Fibroblast of mammary gland (primary cell): ENCODE data around the gene FLCN.

Source experiments
- DNase-seq: peaks from one replicate; pipeline ENCODE4 v3.0.0-alpha.2; 2010; ENCODE audit warnings: low read depth
- H3K4me3 ChIP-seq: 2 replicates; pipeline ENCODE4 v1.5.1; 2011; ENCODE audit warnings: low read depth, mild to moderate bottlenecking, low read length, moderate library complexity; ENCODE audit not compliant: control insufficient read depth
- TF ChIP-seq, protein P1 (sequence below): conservative IDR thresholded peaks from 2 replicates; pipeline ENCODE4 v1.5.1; 2011; ENCODE audit warnings: low read depth, low read length, inconsistent platforms; ENCODE audit not compliant: control insufficient read depth, insufficient read depth

Gene FLCN

DNA sequence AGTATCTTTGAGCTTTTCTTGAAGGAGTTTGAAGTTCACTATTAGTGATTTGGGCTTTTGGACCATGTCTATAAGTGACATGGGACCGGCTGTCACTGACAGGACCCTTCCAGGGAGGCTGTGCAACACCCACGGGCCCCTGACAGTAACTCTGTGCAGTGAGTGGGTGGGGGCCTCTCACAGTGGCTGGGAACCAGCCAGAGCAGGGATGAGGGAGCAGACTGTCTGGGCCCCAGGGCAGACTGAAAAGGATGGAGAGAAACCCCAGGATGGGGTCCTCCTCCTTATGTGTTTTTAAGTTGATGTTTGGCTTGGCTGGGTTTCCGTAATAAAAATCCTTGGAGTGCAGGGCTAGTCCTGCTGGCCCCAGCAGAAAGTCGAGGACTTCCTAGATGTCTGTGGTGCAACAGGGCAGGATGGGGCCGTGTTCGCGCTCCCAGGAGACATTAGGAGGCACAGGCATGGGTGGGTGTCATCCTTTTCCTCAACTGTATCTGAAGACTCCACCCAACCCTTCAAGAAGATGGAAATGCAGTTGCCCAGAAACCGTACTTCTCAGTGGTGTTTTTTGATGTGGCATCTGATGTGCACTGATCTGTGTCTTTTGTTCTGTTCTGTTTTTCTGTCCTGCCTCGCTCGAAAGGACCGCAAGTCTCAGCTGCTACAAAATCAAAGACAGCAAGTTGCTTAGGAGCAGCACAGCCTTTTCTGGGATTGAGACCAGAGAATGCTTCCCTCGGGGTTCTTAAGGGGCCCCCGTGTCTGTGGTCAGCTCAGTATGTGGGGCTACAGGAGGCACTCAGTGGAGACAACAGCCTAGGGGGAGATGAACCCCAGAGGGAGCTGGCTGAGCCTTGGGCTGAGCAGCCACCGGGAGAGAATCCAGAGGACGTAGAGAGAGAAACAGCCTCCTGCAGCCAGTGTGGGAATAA lies 55.0 kb downstream of the FLCN start:
- no peak overlapping the region for H3K4me3 ChIP-seq
- TF ChIP-seq, protein P1, sequence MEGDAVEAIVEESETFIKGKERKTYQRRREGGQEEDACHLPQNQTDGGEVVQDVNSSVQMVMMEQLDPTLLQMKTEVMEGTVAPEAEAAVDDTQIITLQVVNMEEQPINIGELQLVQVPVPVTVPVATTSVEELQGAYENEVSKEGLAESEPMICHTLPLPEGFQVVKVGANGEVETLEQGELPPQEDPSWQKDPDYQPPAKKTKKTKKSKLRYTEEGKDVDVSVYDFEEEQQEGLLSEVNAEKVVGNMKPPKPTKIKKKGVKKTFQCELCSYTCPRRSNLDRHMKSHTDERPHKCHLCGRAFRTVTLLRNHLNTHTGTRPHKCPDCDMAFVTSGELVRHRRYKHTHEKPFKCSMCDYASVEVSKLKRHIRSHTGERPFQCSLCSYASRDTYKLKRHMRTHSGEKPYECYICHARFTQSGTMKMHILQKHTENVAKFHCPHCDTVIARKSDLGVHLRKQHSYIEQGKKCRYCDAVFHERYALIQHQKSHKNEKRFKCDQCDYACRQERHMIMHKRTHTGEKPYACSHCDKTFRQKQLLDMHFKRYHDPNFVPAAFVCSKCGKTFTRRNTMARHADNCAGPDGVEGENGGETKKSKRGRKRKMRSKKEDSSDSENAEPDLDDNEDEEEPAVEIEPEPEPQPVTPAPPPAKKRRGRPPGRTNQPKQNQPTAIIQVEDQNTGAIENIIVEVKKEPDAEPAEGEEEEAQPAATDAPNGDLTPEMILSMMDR: no peak
- no peak for DNase-seq

DNA sequence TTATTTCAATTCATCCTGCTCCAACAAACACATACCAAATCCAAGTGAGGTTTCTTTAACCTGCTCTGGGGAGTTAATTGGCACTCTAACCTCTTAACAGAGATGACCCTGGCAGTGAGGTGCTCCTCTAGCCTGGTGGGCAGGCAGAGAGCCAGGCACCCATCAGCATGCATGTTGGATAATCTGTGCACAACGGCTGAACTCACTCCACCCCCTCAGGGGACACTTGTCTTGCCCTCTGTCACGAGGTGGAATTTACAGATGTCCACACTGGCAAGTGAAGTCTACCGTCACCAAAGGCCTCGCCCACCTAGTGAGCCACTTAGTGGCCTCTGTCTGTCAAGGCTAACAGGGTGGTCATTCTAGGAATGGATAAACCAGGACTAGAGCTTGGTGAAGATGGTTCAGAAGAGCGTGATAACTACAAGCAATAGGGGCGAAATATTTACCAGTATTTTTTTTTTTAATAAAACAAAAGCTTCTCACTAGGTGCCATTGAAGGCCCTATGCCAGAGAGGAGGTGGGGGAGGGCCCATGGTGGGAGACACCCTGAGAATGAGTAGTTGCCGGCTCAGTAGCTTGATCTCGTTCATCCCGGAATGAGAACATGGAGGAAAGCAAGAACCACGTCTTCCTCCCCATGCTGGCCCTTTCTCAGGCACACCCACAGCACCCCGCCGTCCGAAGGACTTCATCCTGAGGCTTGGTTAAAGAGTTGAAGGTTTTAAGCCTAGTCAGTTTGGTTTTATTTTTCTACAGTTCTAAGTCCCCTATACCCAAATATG lies 56.0 kb downstream of the FLCN start:
- TF ChIP-seq, protein P1: no peak
- DNase-seq: no peak
- H3K4me3 ChIP-seq: no peak overlapping the region

DNA sequence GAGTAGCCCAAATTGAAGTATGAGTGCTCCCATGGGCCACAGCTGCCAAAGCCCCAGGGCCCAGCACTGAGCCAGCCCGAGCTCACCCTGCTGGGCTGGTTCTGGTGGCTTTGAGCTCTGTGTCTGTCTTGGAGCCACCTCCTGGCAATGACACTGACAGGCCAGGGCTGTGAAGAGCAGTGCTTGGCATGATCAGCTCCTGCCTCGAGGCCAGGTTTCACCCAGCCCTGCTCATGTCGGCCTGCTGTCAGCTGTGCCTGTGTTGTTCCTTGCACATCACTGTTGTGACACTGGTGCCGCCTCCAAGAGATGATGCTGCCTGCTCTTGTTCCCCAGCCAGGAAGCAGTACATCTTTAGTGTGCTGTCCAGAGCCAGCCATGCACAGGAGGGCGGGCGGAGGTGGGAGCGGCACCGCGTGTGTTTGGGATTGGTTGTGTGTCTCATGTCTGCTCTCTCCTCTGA lies 56.8 kb downstream of the FLCN start:
- DNase-seq: no peak
- no peak overlapping the region for H3K4me3 ChIP-seq
- TF ChIP-seq, protein P1: no peak

DNA sequence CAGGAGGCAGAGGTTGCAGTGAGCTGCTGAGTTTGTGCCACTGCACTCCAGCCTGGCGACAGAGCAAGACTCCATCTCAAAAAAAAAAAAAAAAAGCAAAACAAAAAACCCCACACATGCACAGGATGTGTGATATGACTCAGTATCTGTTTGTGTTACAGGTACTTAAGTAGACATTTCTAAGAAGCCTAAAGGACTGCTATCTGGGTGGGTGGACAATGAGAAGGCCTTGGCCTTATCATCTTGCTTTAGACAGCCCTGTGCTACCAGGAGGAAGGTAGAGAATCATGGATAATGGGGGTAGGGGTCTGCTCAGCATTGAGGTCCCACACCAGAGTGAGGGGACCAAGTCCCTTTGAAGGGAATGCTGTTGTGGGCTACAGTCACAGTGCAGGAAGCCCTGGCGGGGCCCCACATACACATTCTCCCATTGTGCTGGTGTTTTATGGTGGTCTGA lies 57.6 kb downstream of the FLCN start:
- H3K4me3 ChIP-seq: no peak overlapping the region
- DNase-seq: no peak

GRCh38 chr17:17177176-17177575 lies 59.8 kb downstream of the FLCN start:
- TF ChIP-seq, protein P1: no peak
- DNase-seq: no peak
- no peak overlapping the region for H3K4me3 ChIP-seq

More for the DNA sequence above, 57.6 kb downstream of the FLCN start:
- TF ChIP-seq, protein P1: no peak

DNA sequence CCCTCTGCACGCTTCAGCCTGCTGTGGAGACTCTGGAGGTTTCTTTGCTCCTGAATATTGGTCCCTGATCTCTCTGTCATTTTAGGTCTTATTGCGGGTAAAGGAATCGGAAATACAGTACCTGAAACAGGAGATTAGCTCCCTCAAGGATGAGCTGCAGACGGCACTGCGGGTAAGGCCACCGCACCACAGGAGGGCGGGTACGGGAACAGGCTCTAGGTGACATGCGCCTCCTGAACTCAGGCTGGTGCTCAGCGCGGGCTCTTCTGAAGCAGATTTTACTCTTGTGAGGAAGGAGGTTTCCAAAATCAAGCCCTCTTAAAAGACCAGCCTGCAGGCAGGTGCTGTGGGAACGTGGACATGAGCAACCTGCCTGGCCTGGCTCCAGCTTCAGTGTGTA lies 60.6 kb downstream of the FLCN start:
- H3K4me3 ChIP-seq: no peak overlapping the region
- DNase-seq: no peak

More for the DNA sequence above, 60.6 kb downstream of the FLCN start:
- TF ChIP-seq, protein P1: no peak
